Testis (tissue), 3 donors: ENCODE data around the gene THRSP. TPM values are rescaled to one million over a fixed set of nuclear protein-coding genes. Genes with fewer than 3 reads are reported as not detected.
A peak's percentile ranks its signal among the peaks of the same experiment; 100 is the strongest.
"Not testable (repeated sequence)": the region's sequence is repeated elsewhere in the genome, so short reads cannot be mapped to it uniquely, and the experiment has no call there.

Experiments used
- DNase-seq: peaks from one replicate; pipeline ENCODE4 v3.0.0-alpha.2; 2019
- H3K27ac ChIP-seq, 2 donors: fragments of 200-600 bp; sonication (generic); one replicate each; pipeline ENCODE4 v1.5.1; 2019
- H3K27me3 ChIP-seq: fragments of 200-600 bp; sonication (generic); one replicate; pipeline ENCODE4 v1.5.1; 2019
- H3K36me3 ChIP-seq: fragments of 200-600 bp; sonication (generic); one replicate; pipeline ENCODE4 v1.5.1; 2017; ENCODE audit warnings: low read depth; ENCODE audit errors: missing control alignments
- H3K4me1 ChIP-seq: fragments of 200-600 bp; sonication (generic); one replicate; pipeline ENCODE4 v1.5.1; 2019
- H3K4me3 ChIP-seq, 2 donors: fragments of 200-600 bp; sonication (generic); one replicate each; pipeline ENCODE4 v1.5.1; 2017 to 2019
- H3K9me3 ChIP-seq: fragments of 200-600 bp; sonication (generic); one replicate; pipeline ENCODE4 v1.5.1; 2017
- POLR2A ChIP-seq: fragments of 450-650 bp; IDR thresholded peaks from one replicate; pipeline ENCODE4 v1.6.1; 2017; ENCODE audit warnings: antibody characterized with exemption, mild to moderate bottlenecking, moderate library complexity
- WGBS, 2 donors: methylation state at CpG; one replicate each; pipeline ENCODE4 v1.1.5; 2018; 5-methylcytosine and 5-hydroxymethylcytosine counted together
- intact Hi-C: fragments of 100-400 bp; cut with DNase I; formaldehyde crosslinking; loops from one replicate; pipeline ENCODE4 v1.15.1; 2023; ENCODE audit warnings: low total_unique reads
- polyA plus RNA-seq: library from polyadenylated mRNA; stranded (reverse); fragments of 350-450 nt; fragmentation: Illumina TruSeq; extraction: RNeasy Lipid Tissue Mini Kit (QIAGEN cat#74804); gene quantifications from one replicate; pipeline ENCODE4 v1.2.3, GENCODE V29; 2014; ENCODE audit warnings: low read depth, low replicate concordance; ENCODE audit not compliant: insufficient read depth
- total RNA-seq, 2 donors: library from RNA; depleted of rRNA; stranded (reverse); fragments of >200 nt; gene quantifications; one replicate each; pipeline ENCODE4 v1.2.3, GENCODE V29; 2016
- TF ChIP-seq, protein P1 (sequence below), 3 experiments: fragments of 450-650 bp in 2 of 3; fragments of 200-600 bp in 1 of 3; sonication (generic) in 1 of 3; IDR thresholded peaks; one replicate each; pipeline ENCODE4 v1.5.1; 2016 to 2019; ENCODE audit warnings: antibody characterized with exemption in 3 of 3, mild to moderate bottlenecking in 2 of 3, moderate library complexity in 1 of 3

The THRSP gene
- total and polyA plus RNA-seq, 3 donors from 2014 or later, result 0.31 to 0.37 TPM; not detected in 1

GRCh38 chr11:78027759-78028158, 35.9 kb upstream of the THRSP start:
- intact Hi-C loops, result no loop called here
- WGBS, 2 donors, result 89 to 95% methylated on average over 2 of the region's 2 CpGs
- H3K36me3 ChIP-seq, result no peaks in the 10 kb centered on the region
- H3K9me3 ChIP-seq, result no peaks in the 10 kb centered on the region
- no peak overlapping the region for H3K27ac ChIP-seq
- TF ChIP-seq, protein P1, sequence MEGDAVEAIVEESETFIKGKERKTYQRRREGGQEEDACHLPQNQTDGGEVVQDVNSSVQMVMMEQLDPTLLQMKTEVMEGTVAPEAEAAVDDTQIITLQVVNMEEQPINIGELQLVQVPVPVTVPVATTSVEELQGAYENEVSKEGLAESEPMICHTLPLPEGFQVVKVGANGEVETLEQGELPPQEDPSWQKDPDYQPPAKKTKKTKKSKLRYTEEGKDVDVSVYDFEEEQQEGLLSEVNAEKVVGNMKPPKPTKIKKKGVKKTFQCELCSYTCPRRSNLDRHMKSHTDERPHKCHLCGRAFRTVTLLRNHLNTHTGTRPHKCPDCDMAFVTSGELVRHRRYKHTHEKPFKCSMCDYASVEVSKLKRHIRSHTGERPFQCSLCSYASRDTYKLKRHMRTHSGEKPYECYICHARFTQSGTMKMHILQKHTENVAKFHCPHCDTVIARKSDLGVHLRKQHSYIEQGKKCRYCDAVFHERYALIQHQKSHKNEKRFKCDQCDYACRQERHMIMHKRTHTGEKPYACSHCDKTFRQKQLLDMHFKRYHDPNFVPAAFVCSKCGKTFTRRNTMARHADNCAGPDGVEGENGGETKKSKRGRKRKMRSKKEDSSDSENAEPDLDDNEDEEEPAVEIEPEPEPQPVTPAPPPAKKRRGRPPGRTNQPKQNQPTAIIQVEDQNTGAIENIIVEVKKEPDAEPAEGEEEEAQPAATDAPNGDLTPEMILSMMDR (IDR thresholded peaks at IDR 0.05), result no peak
- TF ChIP-seq POLR2A, result no peak
- H3K4me3 ChIP-seq, result no peak overlapping the region
- no peak for DNase-seq
- peaks cover 7% of the 10 kb centered on the region for H3K4me1 ChIP-seq
- H3K27me3 ChIP-seq, result no peaks in the 10 kb centered on the region

DNA sequence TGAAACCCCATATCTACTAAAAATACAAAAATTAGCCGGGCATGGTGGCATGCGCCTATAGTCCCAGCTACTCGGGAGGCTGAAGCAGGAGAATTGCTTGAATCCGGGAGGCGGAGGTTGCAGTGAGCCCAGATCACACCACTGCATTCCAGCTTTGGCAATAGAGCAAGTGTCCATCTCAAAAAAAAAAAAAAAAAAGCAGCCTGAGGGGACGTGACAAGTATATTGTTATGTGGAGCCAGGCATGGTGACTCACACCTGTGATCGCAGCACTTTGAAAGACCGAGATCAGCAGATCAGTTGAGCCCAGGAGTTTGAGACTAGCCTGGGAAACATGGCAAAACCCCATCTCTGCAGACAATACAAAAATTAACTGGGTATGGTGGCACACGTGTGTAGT, 35.2 kb upstream of the THRSP start:
- intact Hi-C loops, H3K9me3 ChIP-seq, H3K4me1 ChIP-seq, H3K27me3 ChIP-seq, H3K4me3 ChIP-seq, H3K36me3 ChIP-seq, H3K27ac ChIP-seq, DNase-seq: not testable (repeated sequence)
- 87 to 89% methylated on average over 7 to 9 of the region's 9 CpGs for WGBS, 2 donors

DNA sequence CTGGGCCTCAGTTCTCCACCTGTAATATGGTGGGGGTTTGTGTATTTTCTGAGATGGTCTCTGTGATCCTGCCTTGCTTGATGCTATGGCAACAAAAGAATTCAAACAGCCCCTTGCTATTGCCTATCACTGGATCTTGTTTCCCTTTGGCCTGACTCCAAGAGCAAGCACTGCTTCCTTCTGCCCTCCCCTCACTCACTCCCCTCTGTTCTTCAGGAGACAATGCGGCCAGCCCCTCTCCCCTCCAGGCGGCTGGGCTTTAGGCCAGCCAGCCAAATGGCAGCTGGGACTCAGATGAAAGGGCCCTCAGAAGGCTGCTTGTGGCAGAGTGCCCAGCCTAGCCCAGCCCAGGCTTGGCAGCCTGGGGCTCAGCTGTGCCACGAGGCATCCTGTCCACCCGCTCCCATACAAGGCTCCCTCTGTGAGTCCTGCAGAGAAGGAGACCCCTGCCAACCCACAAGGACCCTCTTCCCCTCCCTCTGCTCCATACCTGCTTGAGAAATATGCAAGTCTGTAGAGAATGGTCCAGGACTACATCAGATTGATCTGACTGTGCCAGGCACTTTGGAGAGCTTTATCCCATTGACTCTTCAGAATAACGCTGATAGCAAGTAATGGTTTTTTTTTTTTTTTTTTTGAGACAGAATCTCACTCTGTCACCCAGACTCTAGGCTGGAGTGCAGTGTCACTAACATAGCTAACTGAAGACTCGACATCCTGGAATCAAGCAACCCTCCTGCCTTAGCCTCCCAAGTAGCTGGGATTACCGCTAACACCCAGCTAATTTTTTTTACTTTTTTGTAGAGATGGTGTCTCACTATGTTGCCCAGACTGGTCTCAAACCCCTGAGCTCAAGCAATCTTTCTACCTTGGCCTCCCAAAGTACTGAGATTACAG, 33.0 kb upstream of the THRSP start:
- intact Hi-C loops, result no loop called here
- peak; percentile 78 for DNase-seq
- no peak overlapping the region for H3K4me3 ChIP-seq
- no peaks in the 10 kb centered on the region for H3K27me3 ChIP-seq
- H3K4me1 ChIP-seq, result peaks cover 7% of the 10 kb centered on the region
- no peaks in the 10 kb centered on the region for H3K9me3 ChIP-seq
- WGBS, 2 donors, result 46 to 50% methylated on average over 7 of the region's 7 CpGs
- no peak overlapping the region for H3K27ac ChIP-seq
- TF ChIP-seq, protein P1 (IDR thresholded peaks at IDR 0.05), result no peak
- no peak for TF ChIP-seq POLR2A
- H3K36me3 ChIP-seq, result no peaks in the 10 kb centered on the region

DNA sequence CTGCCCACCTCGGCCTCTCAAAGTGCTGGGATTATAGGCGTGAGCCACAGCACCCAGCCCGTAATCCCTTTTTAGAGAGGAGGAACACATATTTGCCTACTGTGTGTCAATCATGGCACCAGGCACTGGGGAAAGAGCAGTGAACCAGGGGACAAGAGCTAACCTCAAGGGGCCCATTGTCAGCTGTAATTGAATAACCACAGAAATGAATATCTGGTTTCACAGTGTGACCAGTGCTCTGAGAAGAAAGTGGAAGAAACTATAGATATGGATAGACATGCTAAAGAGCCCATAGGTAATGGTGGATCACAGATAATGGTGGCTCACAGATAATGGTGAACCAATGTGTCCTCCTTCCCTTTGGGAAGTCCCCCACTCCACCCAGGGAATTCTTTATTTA, 32.0 kb upstream of the THRSP start:
- Histone ChIP-seq H3K4me1 (peaks cover 7% of the 10 kb centered on the region), H3K36me3 (no peaks in the 10 kb centered on the region), H3K9me3 (no peaks in the 10 kb centered on the region), H3K27me3 (no peaks in the 10 kb centered on the region), H3K4me3 (no peak overlapping the region), H3K27ac (no peak overlapping the region)
- TF ChIP-seq POLR2A, result no peak
- TF ChIP-seq, protein P1 (IDR thresholded peaks at IDR 0.05), result no peak
- 95 to 100% methylated on average over 3 of the region's 3 CpGs for WGBS, 2 donors
- intact Hi-C loops, result no loop called here
- DNase-seq, result no peak

DNA sequence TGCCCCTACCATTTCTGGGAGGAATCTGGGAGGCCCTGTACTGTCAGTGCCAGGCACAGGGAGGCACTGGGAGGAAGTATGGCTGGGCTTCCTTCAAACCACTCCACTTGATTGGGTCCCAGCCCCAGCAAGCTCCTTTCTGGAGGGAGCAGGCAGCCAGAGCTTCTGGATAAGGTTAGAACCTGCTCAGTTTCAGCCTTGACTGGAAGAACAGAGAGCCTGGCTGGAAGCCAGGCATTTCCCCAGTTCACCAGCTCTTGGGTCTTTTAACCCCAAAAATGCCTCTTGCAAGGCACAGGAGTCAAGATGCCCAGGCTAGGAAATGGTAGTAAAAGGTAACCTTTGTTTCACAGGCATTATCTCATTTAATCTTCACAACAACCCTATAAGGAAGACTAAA, 31.6 kb upstream of the THRSP start:
- no peak overlapping the region for H3K27ac ChIP-seq
- H3K36me3 ChIP-seq, result no peaks in the 10 kb centered on the region
- DNase-seq, result peak; percentile 22
- TF ChIP-seq, protein P1 (IDR thresholded peaks at IDR 0.05), result no peak
- no peak for TF ChIP-seq POLR2A
- H3K4me1 ChIP-seq, result peaks cover 7% of the 10 kb centered on the region
- no peak overlapping the region for H3K4me3 ChIP-seq
- H3K9me3 ChIP-seq, result no peaks in the 10 kb centered on the region
- intact Hi-C loops, result no loop called here
- no peaks in the 10 kb centered on the region for H3K27me3 ChIP-seq
